HFFc6 (cell line): ENCODE data around the gene DAP. TPM values are rescaled to one million over a fixed set of nuclear protein-coding genes. Genes with fewer than 3 reads are reported as not detected.

Source experiments
- DNase-seq: peaks from one replicate; pipeline ENCODE4 v3.0.0-alpha.2; 2018
- H3K27ac Mint-ChIP-seq: 2 replicates; pipeline ENCODE4 v1.8.0; 2020; ENCODE audit warnings: mild to moderate bottlenecking, mixed read lengths
- H3K27me3 Mint-ChIP-seq: 2 replicates; pipeline ENCODE4 v1.8.0; 2021; ENCODE audit warnings: mild to moderate bottlenecking, moderate library complexity, mixed read lengths; ENCODE audit not compliant: insufficient read depth
- H3K36me3 Mint-ChIP-seq: 2 replicates; pipeline ENCODE4 v1.8.0; 2021; ENCODE audit warnings: low read depth, mixed read lengths
- H3K4me1 Mint-ChIP-seq: 2 replicates; pipeline ENCODE4 v1.8.0; 2020; ENCODE audit warnings: low read depth, mixed read lengths
- H3K4me3 Mint-ChIP-seq: 2 replicates; pipeline ENCODE4 v1.8.0; 2020; ENCODE audit warnings: mild to moderate bottlenecking, moderate library complexity, mixed read lengths
- H3K9me3 Mint-ChIP-seq: 2 replicates; pipeline ENCODE4 v1.8.0; 2020; ENCODE audit warnings: mild to moderate bottlenecking, mixed read lengths
- CTCF ChIP-seq: fragments of 200-600 bp; sonication (generic); IDR thresholded peaks from 2 replicates; pipeline ENCODE4 v1.5.0; 2021; ENCODE audit warnings: antibody characterized with exemption, mild to moderate bottlenecking
- total RNA-seq, 6 experiments: library from RNA; stranded (reverse); fragmentation: NEBNext Ultra II Directional; extraction: Animal tissue kit (Norgen Biotek cat#: 25700); gene quantifications; 2 replicates in 1 of 6; 3 replicates in 5 of 6; pipeline ENCODE4 v1.2.3, GENCODE V29; 2021

Gene DAP
- total RNA-seq, 6 experiments from 2014 or later = 255 to 357 (median 285) TPM

- Mint-ChIP-seq H3K36me3 (peaks cover 50% of the 10 kb centered on the region), H3K4me1 (peaks cover 56% of the 10 kb centered on the region)
These were observed 71.5 kb downstream of the DAP start for GRCh38 chr5:10689391-10690081.

GRCh38 chr5:10688651-10689171 lies 72.3 kb downstream of the DAP start:
- TF ChIP-seq CTCF = no peak
- H3K27ac Mint-ChIP-seq = peak overlapping the region; percentile 82

More at GRCh38 chr5:10689391-10690081, 71.5 kb downstream of the DAP start:
- no peaks in the 10 kb centered on the region for H3K9me3 Mint-ChIP-seq
- peak; percentile 68 for TF ChIP-seq CTCF
- DNase-seq = peak; percentile 75
- no peaks in the 10 kb centered on the region; the same call in none of the 2 replicates for H3K27me3 Mint-ChIP-seq
- peak overlapping the region; percentile 36 for H3K4me3 Mint-ChIP-seq
- peak overlapping the region; percentile 82 for H3K27ac Mint-ChIP-seq

GRCh38 chr5:10686890-10687289 lies 74.1 kb downstream of the DAP start:
- DNase-seq = no peak
- H3K4me1 Mint-ChIP-seq = peaks cover 30% of the 10 kb centered on the region
- H3K27ac Mint-ChIP-seq = no peak overlapping the region

More at GRCh38 chr5:10688651-10689171, 72.3 kb downstream of the DAP start:
- H3K27me3 Mint-ChIP-seq = no peaks in the 10 kb centered on the region; the same call in none of the 2 replicates
- peaks cover 51% of the 10 kb centered on the region for H3K36me3 Mint-ChIP-seq
- H3K9me3 Mint-ChIP-seq = no peaks in the 10 kb centered on the region
- peaks cover 49% of the 10 kb centered on the region for H3K4me1 Mint-ChIP-seq
- DNase-seq = no peak
- no peak overlapping the region; the same call in 1 of the 2 replicates for H3K4me3 Mint-ChIP-seq

GRCh38 chr5:10685115-10685521 lies 75.9 kb downstream of the DAP start:
- H3K36me3 Mint-ChIP-seq = peaks cover 46% of the 10 kb centered on the region
- H3K27me3 Mint-ChIP-seq = no peaks in the 10 kb centered on the region; the same call in 1 of the 2 replicates
- no peak for DNase-seq
- H3K4me1 Mint-ChIP-seq = peaks cover 13% of the 10 kb centered on the region
- H3K9me3 Mint-ChIP-seq = no peaks in the 10 kb centered on the region
- H3K4me3 Mint-ChIP-seq = no peak overlapping the region
- no peak overlapping the region for H3K27ac Mint-ChIP-seq
- TF ChIP-seq CTCF = no peak

More at GRCh38 chr5:10686890-10687289, 74.1 kb downstream of the DAP start:
- Mint-ChIP-seq H3K36me3 (peaks cover 51% of the 10 kb centered on the region), H3K27me3 (no peaks in the 10 kb centered on the region; the same call in none of the 2 replicates), H3K9me3 (no peaks in the 10 kb centered on the region), H3K4me3 (no peak overlapping the region)
- no peak for TF ChIP-seq CTCF

- H3K4me1 Mint-ChIP-seq = peaks cover 6% of the 10 kb centered on the region
These were observed 76.5 kb downstream of the DAP start for GRCh38 chr5:10684303-10685086.

More at GRCh38 chr5:10684303-10685086, 76.5 kb downstream of the DAP start:
- TF ChIP-seq CTCF = no peak
- no peaks in the 10 kb centered on the region for H3K9me3 Mint-ChIP-seq
- H3K4me3 Mint-ChIP-seq = no peak overlapping the region
- H3K36me3 Mint-ChIP-seq = peaks cover 40% of the 10 kb centered on the region
- no peak overlapping the region for H3K27ac Mint-ChIP-seq
- no peak for DNase-seq
- no peaks in the 10 kb centered on the region; the same call in 1 of the 2 replicates for H3K27me3 Mint-ChIP-seq
